Activated CD8-positive, alpha-beta memory T cell treated with anti-CD3 and anti-CD28 coated beads, Interleukin-2, amount 10 ng/mL, durations not matched to agents 7 days and 5 days (primary cell): ENCODE measurements around the gene ZIC2. TPM values are rescaled to one million over a fixed set of nuclear protein-coding genes. Genes with fewer than 3 reads are reported as not detected.
"Not testable (repeated sequence)": the region's sequence is repeated elsewhere in the genome, so short reads cannot be mapped to it uniquely, and the experiment has no call there.

Source experiments
- ATAC-seq: fragments of 150-1000 bp; cut with Tn5 transposase; one replicate; pipeline ENCODE4 v1.10.0; 2021; ENCODE audit warnings: moderate library complexity
- CTCF ChIA-PET: fragments of 350-600 bp; sonication (Branson Sonifier 250); formaldehyde crosslinking; loops from one replicate; lab custom pipeline; 2021; ENCODE audit warnings: antibody characterized with exemption; lab: Charles Lee
- DNase-seq: peaks from one replicate; pipeline ENCODE4 v3.0.0-alpha.2; 2020
- H3K27ac Mint-ChIP-seq: one replicate; pipeline ENCODE4 v1.8.0; 2021; ENCODE audit warnings: mild to moderate bottlenecking, mixed read lengths
- H3K27me3 Mint-ChIP-seq: one replicate; pipeline ENCODE4 v1.8.0; 2021; ENCODE audit warnings: mixed read lengths
- H3K36me3 Mint-ChIP-seq: one replicate; pipeline ENCODE4 v1.8.0; 2021; ENCODE audit warnings: mild to moderate bottlenecking, mixed read lengths
- H3K4me1 Mint-ChIP-seq: one replicate; pipeline ENCODE4 v1.8.0; 2021; ENCODE audit warnings: mixed read lengths
- H3K4me3 Mint-ChIP-seq: one replicate; pipeline ENCODE4 v1.8.0; 2021; ENCODE audit warnings: mild to moderate bottlenecking, moderate library complexity, mixed read lengths
- H3K9me3 Mint-ChIP-seq: one replicate; pipeline ENCODE4 v1.8.0; 2022; ENCODE audit warnings: low read depth, mixed read lengths
- total RNA-seq, 2 experiments: library from RNA; stranded (reverse); gene quantifications; one replicate each; pipeline ENCODE4 v1.2.3, GENCODE V29; 2021

The ZIC2 gene
- 1 to 10 TPM in 1 of 2 experiments, under 1 TPM in 1; 0.26 to 1.6 TPM for total RNA-seq

DNA sequence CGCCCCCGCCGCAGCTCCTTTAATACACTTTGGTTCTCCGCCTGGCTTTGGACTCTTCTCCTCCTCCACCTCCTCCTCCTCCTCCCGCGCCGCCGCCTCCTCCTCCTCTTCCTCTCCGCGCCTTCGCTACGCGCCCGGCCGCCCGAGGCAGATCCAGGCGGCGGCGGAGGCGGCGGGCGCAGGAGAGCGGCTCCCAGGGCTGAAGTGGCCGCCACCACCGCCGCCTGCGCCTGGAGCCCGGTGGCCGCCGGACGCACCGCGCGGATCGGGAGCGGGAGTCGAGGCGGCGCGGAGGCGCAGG, at the start of gene ZIC2:
Gene ZIC2, plus strand, starts transcription at position 50 of the 301 bp plus-strand sequence. CDS start 281 bp downstream, outside the sequence.
- Mint-ChIP-seq H3K4me1 (peaks cover 29% of the 10 kb centered on the region), H3K27ac (peak within 1 kb of the TSS; percentile 75), H3K9me3 (no peaks in the 10 kb centered on the region), H3K27me3 (peaks cover 64% of the 10 kb centered on the region), H3K36me3 (peaks cover 15% of the 10 kb centered on the region), H3K4me3 (peak within 1 kb of the TSS; percentile 41)
- CTCF ChIA-PET: interaction anchor here (1.1 to 1.9 kb wide), 6 partner anchors 9 to 533 kb away, joined by 3 to 6 read pairs (median 4); no protein-coding TSS in a partner anchor
- peak; percentile 2 for ATAC-seq
- DNase-seq: no peak

DNA sequence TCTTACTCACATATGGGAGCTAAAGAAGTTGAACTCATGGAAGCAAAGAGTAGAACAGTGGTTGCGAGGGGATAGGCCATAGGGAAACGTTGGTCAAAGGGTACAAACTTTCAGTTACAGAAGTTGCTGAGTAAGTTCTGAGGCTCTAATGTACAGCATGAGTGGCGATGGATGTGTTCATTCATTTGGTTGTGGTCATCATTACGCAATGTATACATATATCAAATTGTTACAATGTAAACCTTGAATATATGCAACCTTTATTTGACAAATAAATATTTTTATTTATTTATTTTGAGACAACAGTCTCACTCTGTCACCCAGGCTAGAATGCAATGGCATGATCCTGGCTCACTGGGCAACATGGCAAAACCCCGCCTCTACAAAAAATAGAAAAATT, 48.7 kb upstream of the ZIC2 start:
- no peak overlapping the region for H3K27ac Mint-ChIP-seq
- CTCF ChIA-PET: no interaction called here
- H3K36me3 Mint-ChIP-seq: no peaks in the 10 kb centered on the region
- no peaks in the 10 kb centered on the region for H3K9me3 Mint-ChIP-seq
- peaks cover 4% of the 10 kb centered on the region for H3K4me1 Mint-ChIP-seq
- no peak overlapping the region for H3K4me3 Mint-ChIP-seq
- no peak for ATAC-seq
- DNase-seq: no peak
- peaks cover 37% of the 10 kb centered on the region for H3K27me3 Mint-ChIP-seq

DNA sequence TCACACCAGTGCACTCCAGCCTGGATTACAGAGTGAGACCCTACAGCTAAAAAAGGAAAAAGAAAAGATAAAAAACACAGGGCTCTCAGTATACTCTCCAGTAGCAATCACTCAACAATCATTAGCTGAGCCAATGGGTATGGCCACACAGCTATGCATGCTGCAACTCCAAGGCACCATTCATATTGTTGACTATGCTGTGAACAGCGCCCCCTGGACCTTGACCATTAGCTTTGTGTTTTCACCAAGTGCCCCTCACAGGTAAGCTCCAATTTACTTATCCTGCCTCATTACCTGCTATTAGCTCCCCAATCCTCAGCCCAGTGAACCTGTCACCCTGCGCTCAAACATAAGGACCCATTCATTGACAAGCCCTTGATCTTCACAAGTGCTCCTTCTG, 45.8 kb upstream of the ZIC2 start:
- no peak overlapping the region for H3K4me3 Mint-ChIP-seq
- CTCF ChIA-PET: interaction anchor here (0.8 to 1.5 kb wide), 5 partner anchors 9 to 579 kb away, joined by 3 to 5 read pairs (median 4); no protein-coding TSS in a partner anchor
- H3K4me1 Mint-ChIP-seq: no peaks in the 10 kb centered on the region
- no peak overlapping the region for H3K27ac Mint-ChIP-seq
- no peaks in the 10 kb centered on the region for H3K9me3 Mint-ChIP-seq
- H3K27me3 Mint-ChIP-seq: peaks cover 47% of the 10 kb centered on the region
- DNase-seq (no peak), ATAC-seq (no peak)
- no peaks in the 10 kb centered on the region for H3K36me3 Mint-ChIP-seq

DNA sequence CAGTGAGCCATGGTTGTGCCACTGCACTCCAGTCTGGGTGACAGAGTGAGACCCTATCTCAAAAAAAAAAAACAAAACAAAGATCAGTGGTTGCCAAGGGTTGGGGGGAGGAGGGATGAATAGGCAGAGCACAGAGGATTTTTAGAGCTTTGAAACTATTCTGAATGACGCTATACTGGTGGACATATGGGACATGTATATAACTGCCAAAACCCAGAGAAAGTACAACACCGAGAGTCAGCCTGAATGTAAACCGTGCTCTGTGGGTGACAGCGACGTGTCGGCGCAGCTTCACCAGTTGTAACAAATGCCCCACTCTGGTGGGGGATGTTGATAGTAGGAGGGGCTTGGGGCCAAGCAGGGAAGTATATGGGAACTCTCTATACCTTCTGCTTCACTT, 42.9 kb upstream of the ZIC2 start:
- ATAC-seq (no peak), DNase-seq (no peak)
- Mint-ChIP-seq H3K36me3 (no peaks in the 10 kb centered on the region), H3K4me3 (no peak overlapping the region), H3K9me3 (no peaks in the 10 kb centered on the region), H3K27ac (no peak overlapping the region), H3K27me3 (peaks cover 47% of the 10 kb centered on the region), H3K4me1 (no peaks in the 10 kb centered on the region)
- CTCF ChIA-PET: no interaction called here

GRCh38 chr13:99941086-99941485, 40.5 kb upstream of the ZIC2 start:
- Mint-ChIP-seq H3K27ac (no peak overlapping the region), H3K9me3 (no peaks in the 10 kb centered on the region), H3K27me3 (peaks cover 42% of the 10 kb centered on the region), H3K36me3 (no peaks in the 10 kb centered on the region), H3K4me1 (no peaks in the 10 kb centered on the region), H3K4me3 (no peak overlapping the region)
- no peak for DNase-seq
- no peak for ATAC-seq
- CTCF ChIA-PET: no interaction called here

- CTCF ChIA-PET: no interaction called here
- peaks cover 40% of the 10 kb centered on the region for H3K27me3 Mint-ChIP-seq
- no peak for ATAC-seq
- no peaks in the 10 kb centered on the region for H3K36me3 Mint-ChIP-seq
- H3K27ac Mint-ChIP-seq: no peak overlapping the region
- H3K9me3 Mint-ChIP-seq: no peaks in the 10 kb centered on the region
- H3K4me3 Mint-ChIP-seq: no peak overlapping the region
- no peak for DNase-seq
- no peaks in the 10 kb centered on the region for H3K4me1 Mint-ChIP-seq
These were observed 39.7 kb upstream of the ZIC2 start for GRCh38 chr13:99941911-99942310.

DNA sequence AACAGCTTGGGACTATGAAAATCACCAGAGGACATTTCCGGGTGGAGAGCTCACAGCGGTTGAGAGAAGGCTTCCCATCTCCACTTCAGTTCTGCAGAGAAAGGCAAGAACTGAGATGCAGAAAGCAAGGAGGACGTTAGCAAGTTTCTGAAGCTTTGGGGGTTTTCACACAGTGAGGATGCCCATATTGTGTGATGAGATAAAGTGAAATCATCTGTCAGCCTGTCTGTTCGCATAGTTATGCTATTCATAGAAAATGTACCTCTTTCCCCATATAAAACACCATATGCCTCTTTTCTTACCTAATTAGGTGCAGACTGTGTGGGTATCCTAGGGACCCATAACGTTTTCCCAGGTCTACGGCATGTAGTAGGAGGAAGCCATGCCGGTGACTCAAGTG, 37.5 kb upstream of the ZIC2 start:
- peaks cover 46% of the 10 kb centered on the region for H3K27me3 Mint-ChIP-seq
- no peaks in the 10 kb centered on the region for H3K4me1 Mint-ChIP-seq
- no peaks in the 10 kb centered on the region for H3K9me3 Mint-ChIP-seq
- H3K36me3 Mint-ChIP-seq: no peaks in the 10 kb centered on the region
- H3K4me3 Mint-ChIP-seq: no peak overlapping the region
- H3K27ac Mint-ChIP-seq: no peak overlapping the region
- no peak for ATAC-seq
- DNase-seq: no peak
- CTCF ChIA-PET: no interaction called here

GRCh38 chr13:99944606-99945005, 37.0 kb upstream of the ZIC2 start:
- Mint-ChIP-seq H3K4me1 (no peaks in the 10 kb centered on the region), H3K36me3 (no peaks in the 10 kb centered on the region), H3K27me3 (peaks cover 47% of the 10 kb centered on the region), H3K9me3 (no peaks in the 10 kb centered on the region), H3K4me3 (no peak overlapping the region), H3K27ac (no peak overlapping the region)
- ATAC-seq (no peak), DNase-seq (no peak)
- CTCF ChIA-PET: interaction anchor here (1.1 kb wide), 1 partner anchor 9 kb away, joined by 3 read pairs; no protein-coding TSS in a partner anchor

- not testable (repeated sequence) for H3K36me3 Mint-ChIP-seq, H3K4me3 Mint-ChIP-seq, ATAC-seq, H3K27ac Mint-ChIP-seq, DNase-seq, H3K9me3 Mint-ChIP-seq, H3K4me1 Mint-ChIP-seq
- peaks cover 53% of the 10 kb centered on the region for H3K27me3 Mint-ChIP-seq
- CTCF ChIA-PET: interaction anchor here (1.1 kb wide), 1 partner anchor 10 kb away, joined by 3 read pairs; no protein-coding TSS in a partner anchor
These were observed 36.1 kb upstream of the ZIC2 start for GRCh38 chr13:99945515-99945914.

- H3K4me1 Mint-ChIP-seq: no peaks in the 10 kb centered on the region
- peaks cover 63% of the 10 kb centered on the region for H3K27me3 Mint-ChIP-seq
- DNase-seq (no peak), ATAC-seq (no peak)
- H3K36me3 Mint-ChIP-seq: no peaks in the 10 kb centered on the region
- H3K9me3 Mint-ChIP-seq: no peaks in the 10 kb centered on the region
- no peak overlapping the region for H3K4me3 Mint-ChIP-seq
- no peak overlapping the region for H3K27ac Mint-ChIP-seq
- CTCF ChIA-PET: no interaction called here
These were observed 33.9 kb upstream of the ZIC2 start for GRCh38 chr13:99947666-99948065.

DNA sequence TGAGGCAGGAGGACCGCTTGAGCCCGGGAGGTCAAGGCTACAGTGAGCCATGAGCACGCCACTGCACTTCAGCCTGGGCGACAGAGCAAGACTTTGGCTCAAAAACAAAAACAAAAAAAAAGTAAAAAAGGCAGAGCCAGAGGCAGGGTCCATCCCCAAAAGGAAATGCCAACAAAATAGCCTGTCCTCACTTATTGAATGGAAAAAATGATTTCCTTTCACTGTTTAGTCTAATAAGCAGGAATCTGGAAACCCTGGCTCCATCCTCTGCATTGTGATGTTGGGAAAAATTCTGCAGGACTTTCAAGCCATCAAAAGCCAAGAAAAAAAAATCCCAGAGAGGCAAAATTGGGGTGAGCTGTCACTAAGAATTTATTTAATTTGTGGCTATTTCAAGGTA, 33.2 kb upstream of the ZIC2 start:
- ATAC-seq (no peak), DNase-seq (no peak)
- CTCF ChIA-PET: no interaction called here
- no peak overlapping the region for H3K27ac Mint-ChIP-seq
- H3K36me3 Mint-ChIP-seq: no peaks in the 10 kb centered on the region
- peaks cover 70% of the 10 kb centered on the region for H3K27me3 Mint-ChIP-seq
- no peak overlapping the region for H3K4me3 Mint-ChIP-seq
- H3K4me1 Mint-ChIP-seq: no peaks in the 10 kb centered on the region
- no peaks in the 10 kb centered on the region for H3K9me3 Mint-ChIP-seq

- H3K4me1 Mint-ChIP-seq: no peaks in the 10 kb centered on the region
- no peak for ATAC-seq
These were observed 32.5 kb upstream of the ZIC2 start for GRCh38 chr13:99948907-99949678.

DNA sequence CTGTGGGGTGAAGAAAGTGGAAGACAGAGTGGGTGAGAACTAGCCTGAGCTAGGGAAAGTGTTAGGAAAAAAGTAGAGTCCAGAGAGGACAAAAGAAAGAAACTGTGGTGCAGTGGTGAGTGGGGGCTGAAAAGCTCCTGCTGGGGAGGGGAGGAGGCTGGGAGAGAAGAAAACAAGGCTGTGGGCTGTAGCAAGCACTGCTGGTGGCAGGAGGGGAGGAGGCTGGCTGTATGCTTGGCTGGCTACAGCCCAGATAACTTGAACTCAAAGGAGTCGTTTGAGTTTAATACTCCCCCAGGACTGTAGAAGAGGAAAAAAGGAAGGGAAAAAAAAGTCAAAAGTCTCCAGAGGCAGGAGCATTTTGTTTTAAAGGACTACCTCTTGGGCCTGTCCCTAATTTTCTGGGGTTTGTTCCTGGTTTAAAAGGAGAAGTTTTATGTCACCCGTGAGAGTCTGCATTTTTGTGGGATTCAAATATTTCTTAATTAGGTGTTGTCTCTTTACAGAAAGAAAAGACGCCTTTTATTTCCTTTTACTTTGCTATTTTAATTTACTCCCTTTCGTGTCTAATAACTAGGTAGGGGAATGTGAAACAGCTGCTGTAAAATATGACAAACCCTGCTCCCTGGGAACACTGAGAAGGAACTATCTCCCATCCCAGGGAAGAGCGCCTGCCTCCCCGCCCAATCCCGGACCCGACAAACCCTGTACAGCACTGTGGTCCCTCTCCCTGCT, 31.7 kb upstream of the ZIC2 start:
- H3K9me3 Mint-ChIP-seq: no peaks in the 10 kb centered on the region
- CTCF ChIA-PET: no interaction called here
- no peaks in the 10 kb centered on the region for H3K36me3 Mint-ChIP-seq
- ATAC-seq (no peak), DNase-seq (no peak)
- peaks cover 77% of the 10 kb centered on the region for H3K27me3 Mint-ChIP-seq
- no peak overlapping the region for H3K4me3 Mint-ChIP-seq
- no peak overlapping the region for H3K27ac Mint-ChIP-seq
- H3K4me1 Mint-ChIP-seq: no peaks in the 10 kb centered on the region

More at GRCh38 chr13:99948907-99949678, 32.5 kb upstream of the ZIC2 start:
- H3K36me3 Mint-ChIP-seq: no peaks in the 10 kb centered on the region
- H3K4me3 Mint-ChIP-seq: no peak overlapping the region
- DNase-seq: no peak
- H3K27me3 Mint-ChIP-seq: peaks cover 73% of the 10 kb centered on the region
- CTCF ChIA-PET: no interaction called here
- no peak overlapping the region for H3K27ac Mint-ChIP-seq
- no peaks in the 10 kb centered on the region for H3K9me3 Mint-ChIP-seq

DNA sequence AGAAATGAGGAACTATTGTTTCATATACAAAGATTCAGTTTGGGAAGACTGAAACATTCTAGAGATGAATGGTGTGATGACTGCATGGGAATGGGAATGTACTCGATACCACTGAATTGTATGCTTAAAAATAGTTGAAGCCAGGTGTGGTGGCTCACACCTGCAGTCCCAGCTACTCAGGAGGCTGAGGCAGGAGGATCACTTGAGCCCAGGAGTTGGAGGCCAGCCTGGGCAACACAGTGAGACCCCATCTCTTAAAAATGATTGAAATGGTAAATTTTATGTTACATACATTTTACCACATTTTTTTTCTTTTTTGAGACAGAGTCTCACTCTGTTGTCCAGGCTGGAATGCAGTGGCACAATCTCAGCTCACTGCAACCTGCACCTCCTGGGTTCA, 29.9 kb upstream of the ZIC2 start:
- H3K27ac Mint-ChIP-seq, H3K36me3 Mint-ChIP-seq, H3K4me1 Mint-ChIP-seq, H3K4me3 Mint-ChIP-seq, CTCF ChIA-PET, H3K9me3 Mint-ChIP-seq, DNase-seq, ATAC-seq: not testable (repeated sequence)
- H3K27me3 Mint-ChIP-seq: peaks cover 87% of the 10 kb centered on the region
